ENCODE data around the gene OSBP.

The OSBP gene

DNA sequence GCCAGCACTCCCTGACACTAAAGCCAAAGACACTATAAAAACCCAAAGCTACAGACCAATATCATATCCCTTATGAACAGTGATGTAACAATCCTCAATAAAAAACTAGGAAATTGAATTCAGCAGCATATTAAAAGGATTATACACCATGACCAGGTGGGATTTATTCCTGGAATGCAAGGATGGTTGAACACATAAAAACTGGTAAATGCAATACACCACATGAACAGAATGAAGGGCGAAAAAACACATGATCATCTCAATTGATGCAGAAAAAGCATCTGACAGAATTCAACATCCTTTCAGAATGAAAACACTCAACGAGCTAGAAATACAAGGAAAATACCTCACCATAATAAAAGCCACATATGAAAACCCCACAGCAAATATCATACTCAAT lies 31.3 kb downstream of the OSBP start:
- H3K27ac ChIP-seq (ENCODE audit: low read length), result no peak overlapping the region
- no peak overlapping the region for H3K9ac ChIP-seq (ENCODE audit: low read length)
- no peak overlapping the region for H3K4me2 ChIP-seq (ENCODE audit: low read length)
- H4K20me1 ChIP-seq (ENCODE audit: insufficient read depth, low read length), result no peaks in the 10 kb centered on the region
- H3K4me1 ChIP-seq (ENCODE audit: low read length), result no peaks in the 10 kb centered on the region
- peaks cover 4% of the 10 kb centered on the region; the same call in 1 of the 2 replicates for H3K9me3 ChIP-seq (ENCODE audit: insufficient read depth, low read length)
- no peaks in the 10 kb centered on the region for H3K79me2 ChIP-seq (ENCODE audit: low read length)
- H3K4me3 ChIP-seq (ENCODE audit: low read length), result no peak overlapping the region
- H3K27me3 ChIP-seq (ENCODE audit: low read depth, low read length), result no peaks in the 10 kb centered on the region
- H2AFZ ChIP-seq (ENCODE audit: low read depth, low read length), result no peak overlapping the region
- peaks cover 57% of the 10 kb centered on the region for H3K36me3 ChIP-seq (replicated peaks; ENCODE audit: low read depth, low read length)
- TF ChIP-seq EZH2phosphoT487 (IDR thresholded peaks at IDR 0.05; ENCODE audit: low read depth), result no peak
- TF ChIP-seq, protein P1, sequence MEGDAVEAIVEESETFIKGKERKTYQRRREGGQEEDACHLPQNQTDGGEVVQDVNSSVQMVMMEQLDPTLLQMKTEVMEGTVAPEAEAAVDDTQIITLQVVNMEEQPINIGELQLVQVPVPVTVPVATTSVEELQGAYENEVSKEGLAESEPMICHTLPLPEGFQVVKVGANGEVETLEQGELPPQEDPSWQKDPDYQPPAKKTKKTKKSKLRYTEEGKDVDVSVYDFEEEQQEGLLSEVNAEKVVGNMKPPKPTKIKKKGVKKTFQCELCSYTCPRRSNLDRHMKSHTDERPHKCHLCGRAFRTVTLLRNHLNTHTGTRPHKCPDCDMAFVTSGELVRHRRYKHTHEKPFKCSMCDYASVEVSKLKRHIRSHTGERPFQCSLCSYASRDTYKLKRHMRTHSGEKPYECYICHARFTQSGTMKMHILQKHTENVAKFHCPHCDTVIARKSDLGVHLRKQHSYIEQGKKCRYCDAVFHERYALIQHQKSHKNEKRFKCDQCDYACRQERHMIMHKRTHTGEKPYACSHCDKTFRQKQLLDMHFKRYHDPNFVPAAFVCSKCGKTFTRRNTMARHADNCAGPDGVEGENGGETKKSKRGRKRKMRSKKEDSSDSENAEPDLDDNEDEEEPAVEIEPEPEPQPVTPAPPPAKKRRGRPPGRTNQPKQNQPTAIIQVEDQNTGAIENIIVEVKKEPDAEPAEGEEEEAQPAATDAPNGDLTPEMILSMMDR (IDR thresholded peaks at IDR 0.05; ENCODE audit: low read depth, low read length), result no peak

- Histone ChIP-seq H3K4me3 (ENCODE audit: low read length) (no peak overlapping the region), H3K79me2 (ENCODE audit: low read length) (no peaks in the 10 kb centered on the region), H3K9me3 (ENCODE audit: insufficient read depth, low read length) (peaks cover 4% of the 10 kb centered on the region; the same call in 1 of the 2 replicates), H3K4me1 (ENCODE audit: low read length) (no peaks in the 10 kb centered on the region), H3K9ac (ENCODE audit: low read length) (no peak overlapping the region), H3K4me2 (ENCODE audit: low read length) (no peak overlapping the region), H3K27ac (ENCODE audit: low read length) (no peak overlapping the region), H4K20me1 (ENCODE audit: insufficient read depth, low read length) (no peaks in the 10 kb centered on the region), H3K36me3 (replicated peaks; ENCODE audit: low read depth, low read length) (peaks cover 64% of the 10 kb centered on the region), H3K27me3 (ENCODE audit: low read depth, low read length) (no peaks in the 10 kb centered on the region), H2AFZ (ENCODE audit: low read depth, low read length) (no peak overlapping the region)
- TF ChIP-seq EZH2phosphoT487 (IDR thresholded peaks at IDR 0.05; ENCODE audit: low read depth), result no peak
- TF ChIP-seq, protein P1 (IDR thresholded peaks at IDR 0.05; ENCODE audit: low read depth, low read length), result no peak
These were observed 33.6 kb downstream of the OSBP start for GRCh38 chr11:59582006-59582405.

- no peak for TF ChIP-seq EZH2phosphoT487 (IDR thresholded peaks at IDR 0.05; ENCODE audit: low read depth)
- TF ChIP-seq, protein P1 (IDR thresholded peaks at IDR 0.05; ENCODE audit: low read depth, low read length), result no peak
- H3K4me2 ChIP-seq (ENCODE audit: low read length), result no peak overlapping the region
- no peak overlapping the region for H3K27ac ChIP-seq (ENCODE audit: low read length)
- no peaks in the 10 kb centered on the region for H3K79me2 ChIP-seq (ENCODE audit: low read length)
- H3K27me3 ChIP-seq (ENCODE audit: low read depth, low read length), result no peaks in the 10 kb centered on the region
- no peaks in the 10 kb centered on the region for H4K20me1 ChIP-seq (ENCODE audit: insufficient read depth, low read length)
- no peaks in the 10 kb centered on the region for H3K9me3 ChIP-seq (ENCODE audit: insufficient read depth, low read length)
- no peaks in the 10 kb centered on the region for H3K4me1 ChIP-seq (ENCODE audit: low read length)
- no peak overlapping the region for H3K9ac ChIP-seq (ENCODE audit: low read length)
- H2AFZ ChIP-seq (ENCODE audit: low read depth, low read length), result no peak overlapping the region
- H3K36me3 ChIP-seq (replicated peaks; ENCODE audit: low read depth, low read length), result peaks cover 68% of the 10 kb centered on the region
- H3K4me3 ChIP-seq (ENCODE audit: low read length), result no peak overlapping the region
These were observed 37.2 kb downstream of the OSBP start for GRCh38 chr11:59578369-59578768.

DNA sequence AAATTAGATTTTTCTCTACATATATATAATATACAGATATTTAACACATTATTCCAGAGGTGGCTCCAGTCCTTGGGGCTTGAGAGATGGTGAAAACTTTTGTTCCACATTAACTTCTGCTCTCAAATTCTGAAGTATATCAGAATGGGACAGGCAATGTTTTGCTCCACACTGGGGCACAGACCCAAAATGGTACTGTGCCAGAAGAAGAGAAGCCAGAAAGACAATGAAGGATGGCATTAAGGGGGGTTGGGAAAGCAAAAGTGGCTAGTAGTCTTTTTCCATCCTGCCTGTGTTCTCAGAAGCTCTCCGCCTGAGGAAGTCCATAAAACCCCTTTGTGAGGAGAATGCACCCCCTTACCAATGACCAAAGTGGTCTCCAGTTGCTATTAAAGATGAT lies 40.1 kb downstream of the OSBP start:
- no peak overlapping the region for H3K4me3 ChIP-seq (ENCODE audit: low read length)
- H3K9me3 ChIP-seq (ENCODE audit: insufficient read depth, low read length), result no peaks in the 10 kb centered on the region
- H3K9ac ChIP-seq (ENCODE audit: low read length), result no peak overlapping the region
- H3K27me3 ChIP-seq (ENCODE audit: low read depth, low read length), result no peaks in the 10 kb centered on the region
- no peaks in the 10 kb centered on the region for H4K20me1 ChIP-seq (ENCODE audit: insufficient read depth, low read length)
- no peak overlapping the region for H3K4me2 ChIP-seq (ENCODE audit: low read length)
- H3K79me2 ChIP-seq (ENCODE audit: low read length), result no peaks in the 10 kb centered on the region
- no peak overlapping the region for H3K27ac ChIP-seq (ENCODE audit: low read length)
- H3K4me1 ChIP-seq (ENCODE audit: low read length), result no peaks in the 10 kb centered on the region
- TF ChIP-seq, protein P1 (IDR thresholded peaks at IDR 0.05; ENCODE audit: low read depth, low read length), result no peak
- no peak for TF ChIP-seq EZH2phosphoT487 (IDR thresholded peaks at IDR 0.05; ENCODE audit: low read depth)
- H3K36me3 ChIP-seq (replicated peaks; ENCODE audit: low read depth, low read length), result peaks cover 48% of the 10 kb centered on the region
- no peak overlapping the region for H2AFZ ChIP-seq (ENCODE audit: low read depth, low read length)

Measured in OCI-LY3 (cell line).